Ammon's horn (tissue), 1 donor: ENCODE results near the gene DMD.
"Not testable (repeated sequence)": the region's sequence is repeated elsewhere in the genome, so short reads cannot be mapped to it uniquely, and the experiment has no call there.

Experiments
- DNase-seq: peaks from one replicate; pipeline ENCODE4 v3.0.0-alpha.2; 2016; ENCODE audit warnings: low spot score

The DMD gene

DNA sequence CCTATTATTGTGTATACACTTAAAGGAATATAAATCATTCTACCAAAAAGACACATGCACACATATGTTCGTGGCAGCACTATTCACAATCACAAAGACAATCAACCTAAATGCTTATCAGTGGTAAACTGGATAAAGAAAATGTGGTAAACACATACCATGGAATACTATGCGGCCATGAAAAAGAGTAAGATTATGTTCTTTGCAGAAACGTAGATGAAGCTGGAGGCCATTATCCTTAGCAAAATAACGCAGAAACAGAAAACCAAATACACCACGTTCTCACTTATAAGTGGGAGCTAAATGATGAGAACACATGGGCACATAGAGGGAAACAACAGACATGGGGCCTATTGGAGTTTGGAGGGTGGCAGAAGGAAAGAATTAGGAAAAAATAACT lies 593.2 kb downstream of the DMD start:
- DNase-seq: no peak

DNA sequence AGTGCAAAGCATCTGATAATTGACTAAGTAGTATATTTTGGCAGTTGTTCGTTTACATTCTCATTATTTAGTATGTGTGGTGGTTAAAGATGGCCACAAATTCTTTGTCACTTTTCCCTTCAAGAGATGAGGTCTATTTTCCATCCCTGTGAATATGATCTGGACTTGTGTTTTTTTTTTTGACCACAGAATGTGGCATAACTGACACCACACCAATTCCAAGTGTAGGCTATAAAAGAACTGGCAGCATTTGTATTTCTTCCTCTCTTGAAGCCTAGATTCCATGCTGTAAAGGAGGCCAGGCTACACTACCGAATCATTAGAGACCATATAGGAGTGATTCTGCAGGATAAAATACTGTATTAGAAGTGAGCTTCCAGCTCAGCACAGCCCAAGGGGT lies 596.6 kb downstream of the DMD start:
- DNase-seq: no peak

DNA sequence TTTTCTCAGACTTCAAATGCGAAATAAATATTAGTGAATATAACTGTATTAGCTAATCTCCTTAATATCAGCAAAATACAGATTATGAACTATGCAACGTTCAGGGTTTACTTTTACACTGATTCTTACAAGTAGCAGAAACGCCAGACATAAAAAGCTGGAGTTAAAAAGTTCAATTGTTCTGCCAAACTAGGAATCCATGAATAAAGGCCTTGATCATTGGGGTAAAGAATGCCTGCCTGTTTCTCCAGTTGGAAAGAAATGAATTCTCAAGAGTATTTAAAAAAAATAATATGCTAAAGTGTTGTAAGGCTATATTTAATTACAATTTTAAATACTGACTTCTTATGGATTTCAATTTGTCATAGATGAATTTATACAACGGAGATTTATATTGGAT lies 612.2 kb downstream of the DMD start:
- no peak for DNase-seq

DNA sequence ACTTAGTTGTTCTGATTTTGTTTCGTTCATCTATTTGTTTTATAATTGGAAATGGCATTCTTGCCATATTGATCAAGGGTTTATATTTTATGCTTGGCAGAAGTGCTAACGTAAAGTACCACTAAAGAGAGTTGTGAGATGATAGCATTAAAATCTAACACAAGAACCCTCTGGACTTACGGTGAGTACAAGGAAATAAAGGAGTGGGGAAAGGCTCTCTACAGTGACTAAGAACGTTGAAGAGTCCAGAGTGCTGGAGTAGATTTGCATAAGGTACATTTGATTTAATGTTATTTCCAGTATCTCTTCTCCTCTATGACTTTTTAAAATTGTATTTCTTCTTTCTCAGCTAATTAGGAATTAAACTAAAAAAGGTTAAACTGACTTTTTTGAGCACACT lies 612.6 kb downstream of the DMD start:
- DNase-seq: no peak

DNA sequence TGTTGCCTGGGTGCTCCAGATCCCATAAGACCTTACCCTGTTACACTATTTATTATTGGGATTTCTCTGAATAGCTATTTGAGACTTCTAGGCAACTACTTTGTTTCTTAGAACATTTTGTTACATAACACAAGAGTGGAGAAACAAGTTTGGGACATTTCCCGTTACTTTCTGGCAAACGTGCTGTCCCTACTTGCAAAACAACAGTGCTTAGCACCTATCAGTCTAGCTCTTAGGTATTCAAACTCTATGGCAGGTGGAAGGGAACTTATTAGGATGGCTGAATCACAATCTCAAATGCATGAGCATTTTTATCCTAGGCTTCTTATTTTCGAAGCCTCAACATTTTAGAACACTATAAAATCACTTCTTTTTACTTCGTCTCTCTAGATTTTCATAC lies 613.6 kb downstream of the DMD start:
- DNase-seq: no peak

DNA sequence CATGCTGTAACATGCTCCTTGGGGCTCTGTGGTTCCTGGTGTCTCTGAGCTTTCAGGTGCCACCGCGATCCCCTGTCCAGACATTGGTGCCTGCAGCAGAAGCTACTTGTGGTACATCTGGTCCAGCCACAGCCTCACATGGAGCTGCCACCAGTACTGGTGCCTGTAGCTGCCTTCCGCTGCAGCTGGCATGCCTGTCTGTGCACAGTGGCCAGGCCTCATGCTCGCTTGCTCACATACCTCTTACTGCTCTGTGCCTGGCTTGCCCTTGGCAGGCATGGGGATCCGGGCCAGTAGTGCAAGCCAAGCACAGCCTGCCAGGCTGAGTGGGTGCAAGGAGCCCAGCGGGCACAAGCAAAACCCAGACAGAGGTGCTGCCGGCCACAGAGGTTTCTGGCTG lies 618.6 kb downstream of the DMD start:
- DNase-seq: no peak

GRCh38 chrX:32591589-32591988 lies 619.8 kb downstream of the DMD start:
- no peak for DNase-seq

DNA sequence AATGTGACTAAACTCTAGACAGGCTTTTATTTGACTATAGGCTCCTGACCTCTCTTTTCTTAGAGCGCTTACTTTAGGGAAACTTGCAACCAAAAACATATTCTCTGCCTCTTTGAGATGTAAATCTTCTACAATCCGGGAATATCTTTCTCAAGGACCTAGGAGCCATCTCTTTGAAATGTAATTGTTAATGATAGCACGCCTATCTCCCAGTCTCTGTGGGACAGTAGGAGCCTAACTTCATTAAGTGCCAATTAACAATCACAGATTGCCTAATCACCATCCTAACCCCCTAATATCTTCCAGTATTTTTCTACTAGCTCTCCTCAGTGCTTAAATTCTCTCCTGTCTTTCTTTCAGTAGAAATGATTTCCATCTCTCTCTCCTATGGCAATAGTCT lies 628.6 kb downstream of the DMD start:
- no peak for DNase-seq

- DNase-seq: no peak
Observed at GRCh38 chrX:32576885-32577284, 634.5 kb downstream of the DMD start.

DNA sequence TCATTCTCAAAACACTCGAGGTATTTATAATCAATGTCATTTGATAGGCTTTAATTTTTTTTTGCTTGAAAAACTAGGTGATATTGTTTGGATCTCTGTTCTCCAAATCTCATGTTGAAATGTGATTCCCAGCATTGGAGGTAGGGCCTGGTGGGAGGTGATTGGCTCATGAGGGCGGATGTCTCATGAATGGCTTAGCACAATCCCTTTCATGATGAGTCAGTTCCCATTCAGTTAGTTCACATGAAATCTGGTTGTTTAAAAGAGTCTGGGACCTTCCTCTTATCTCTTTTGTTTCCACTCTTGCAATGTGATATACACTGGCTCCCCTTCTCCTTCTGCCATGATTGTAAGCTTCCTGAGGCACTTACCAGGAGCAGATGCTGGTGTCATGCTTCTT lies 638.7 kb downstream of the DMD start:
- DNase-seq: no peak

- no peak for DNase-seq
Observed at GRCh38 chrX:32571579-32571978, 639.8 kb downstream of the DMD start.

- no peak for DNase-seq
Observed at GRCh38 chrX:32562261-32562660, 649.1 kb downstream of the DMD start.

DNA sequence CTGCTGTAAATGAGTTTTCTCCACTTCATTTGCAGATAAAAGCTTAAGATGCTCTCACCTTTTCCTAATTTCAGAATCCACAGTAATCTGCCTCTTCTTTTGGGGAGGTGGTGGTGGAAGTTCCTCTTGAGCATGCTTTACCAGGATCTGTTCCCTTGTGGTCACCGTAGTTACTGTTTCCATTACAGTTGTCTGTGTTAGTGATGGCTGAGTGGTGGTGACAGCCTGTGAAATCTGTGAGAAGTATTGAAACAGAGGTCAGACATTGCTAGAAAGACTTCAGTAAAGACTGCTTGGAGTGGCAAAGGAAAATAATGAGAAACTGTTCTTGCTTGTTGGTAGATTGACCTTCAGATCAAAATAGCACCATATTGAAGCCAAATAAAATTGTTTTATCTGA lies 666.2 kb downstream of the DMD start:
- no peak for DNase-seq

DNA sequence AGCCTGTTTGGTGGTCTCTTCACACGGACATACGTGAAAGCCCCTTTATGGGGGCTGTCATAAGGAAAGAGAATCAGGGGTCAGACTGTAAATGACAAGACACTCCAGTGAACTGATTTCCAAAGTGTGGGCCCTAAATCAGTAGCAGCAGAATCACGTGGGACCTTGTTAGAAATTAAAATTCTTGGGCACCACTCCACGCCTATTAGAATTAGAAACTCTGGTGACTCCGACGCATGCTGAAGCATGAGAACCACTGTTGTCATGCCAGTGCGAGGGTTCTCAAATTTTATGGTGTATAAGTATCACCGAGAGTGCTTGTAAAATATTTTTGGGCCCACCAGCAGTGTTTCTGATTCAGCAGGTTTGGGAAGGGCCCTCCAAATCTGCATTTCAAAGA lies 672.8 kb downstream of the DMD start:
- DNase-seq: no peak

DNA sequence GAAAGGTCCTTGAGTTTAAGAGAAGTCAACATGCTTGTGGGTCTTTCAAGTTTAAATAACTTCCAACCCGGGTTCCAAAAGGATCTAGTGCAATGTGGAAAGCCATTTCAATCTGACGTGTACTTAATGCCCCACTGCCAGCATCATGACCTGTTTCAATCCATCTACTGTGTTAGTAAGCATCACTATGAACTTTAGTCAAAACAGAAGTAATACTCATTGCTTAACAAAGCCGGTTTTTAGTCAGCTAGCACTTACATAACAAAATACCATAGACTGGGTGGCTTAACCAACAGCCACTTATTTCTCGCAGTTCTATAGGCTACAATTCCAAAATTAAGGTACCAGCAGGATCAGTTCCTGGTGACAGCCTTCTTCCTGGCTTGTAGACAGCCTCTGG lies 677.5 kb downstream of the DMD start:
- DNase-seq: no peak

- DNase-seq: no peak
Observed at GRCh38 chrX:32532262-32532661, 679.1 kb downstream of the DMD start.

DNA sequence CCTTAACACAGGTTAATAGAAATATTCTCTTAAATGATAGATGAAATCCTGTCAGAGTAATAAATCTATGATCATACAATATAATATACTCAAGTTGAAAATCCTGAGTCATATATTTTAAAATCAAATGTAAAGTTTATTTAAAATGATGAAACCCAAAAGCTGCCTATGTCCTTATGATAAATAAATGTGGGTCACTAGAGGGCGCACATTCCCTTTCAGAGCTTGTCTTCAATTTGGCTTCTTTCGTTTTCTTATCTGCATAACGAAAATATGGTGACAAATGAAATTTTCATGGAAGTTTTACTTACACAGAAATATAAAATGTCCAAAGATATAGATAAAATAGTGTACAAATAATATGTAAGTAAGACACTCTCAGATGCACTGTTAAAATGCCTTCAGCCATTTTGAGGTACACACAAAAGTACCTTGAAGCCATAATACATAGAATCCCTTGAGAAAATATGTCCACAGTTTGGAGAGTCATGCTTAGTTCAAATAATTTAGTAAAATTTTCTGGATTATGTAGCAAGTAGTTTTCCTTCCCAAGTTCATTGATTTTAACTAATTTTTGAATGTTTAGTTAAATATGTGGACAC lies 680.4 kb downstream of the DMD start:
- peak; percentile 65 for DNase-seq

DNA sequence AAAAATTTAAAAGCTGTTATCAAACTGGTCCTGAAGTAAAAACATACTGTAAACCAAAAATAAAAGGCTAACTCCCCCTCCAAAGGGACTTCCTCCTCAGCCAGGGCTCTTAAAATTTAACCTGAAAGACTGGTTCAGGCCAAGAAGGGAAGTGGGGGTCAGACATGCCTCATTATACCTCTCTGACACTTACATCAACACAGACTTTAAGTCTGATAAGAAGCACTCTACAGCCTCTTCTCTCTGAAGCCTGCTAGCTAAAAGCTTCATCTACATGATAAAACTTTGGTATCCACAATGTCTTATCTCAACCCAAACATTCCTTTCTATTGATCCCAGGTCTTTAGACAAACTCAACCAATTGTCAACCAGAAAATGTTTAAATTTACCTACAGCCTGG lies 682.9 kb downstream of the DMD start:
- not testable (repeated sequence) for DNase-seq

DNA sequence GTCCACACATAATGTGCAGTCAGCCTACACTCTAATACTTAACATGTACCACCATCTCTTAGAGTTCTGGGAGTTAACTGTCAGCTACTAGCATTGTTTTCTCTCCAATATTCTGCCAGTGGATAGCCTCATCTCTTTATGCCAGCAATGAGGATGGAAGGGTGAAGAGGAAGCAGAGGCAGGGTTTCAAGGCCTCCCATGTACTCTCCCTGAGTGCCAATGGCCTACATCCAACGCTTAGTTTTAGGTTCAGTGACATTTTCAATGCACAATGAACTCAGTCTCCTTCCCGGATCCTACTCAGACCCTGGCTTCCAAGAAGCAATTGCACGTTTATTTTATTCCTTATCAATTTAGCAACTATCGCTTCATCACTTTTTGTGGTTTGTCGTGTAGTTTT lies 686.1 kb downstream of the DMD start:
- DNase-seq: peak; percentile 4

DNA sequence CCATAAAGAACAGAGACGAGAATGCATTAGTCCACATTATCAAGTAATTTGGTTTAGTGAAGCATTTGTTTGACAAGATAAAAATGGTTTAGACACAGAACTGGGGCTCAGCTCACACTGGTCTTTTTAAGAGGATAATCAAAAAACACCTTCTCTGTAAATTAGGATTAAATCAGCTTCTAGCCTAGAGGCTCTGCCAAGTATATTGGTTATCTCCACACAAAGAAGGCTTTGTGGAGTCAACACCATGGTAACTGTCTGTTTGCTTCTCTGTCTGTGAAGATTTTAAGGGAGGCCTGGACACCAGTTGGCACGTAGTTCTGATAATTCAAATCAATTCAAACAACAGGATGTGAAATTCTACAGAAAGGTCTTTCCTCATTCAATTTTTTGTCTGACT lies 687.0 kb downstream of the DMD start:
- peak; percentile 17 for DNase-seq

DNA sequence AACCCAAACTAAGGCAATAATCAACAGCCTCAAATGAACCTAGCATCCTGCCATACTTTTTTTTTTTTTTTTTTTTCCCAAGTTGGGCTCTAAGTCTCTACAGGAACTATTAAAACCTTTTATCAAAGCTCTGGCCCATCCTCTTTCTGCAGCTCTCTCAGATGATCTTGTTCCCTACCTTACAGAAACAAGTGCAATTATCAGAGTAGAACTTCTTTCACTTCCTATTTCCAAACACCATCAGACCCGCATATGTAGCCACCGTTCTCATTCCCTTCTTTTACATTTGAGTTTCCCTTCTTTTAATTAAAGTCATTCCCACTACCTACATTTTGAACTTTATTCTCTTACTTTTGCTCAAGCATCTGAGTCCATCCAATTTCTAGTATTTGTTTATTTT lies 690.6 kb downstream of the DMD start:
- no peak for DNase-seq

- DNase-seq: no peak
Observed at GRCh38 chrX:32514986-32515385, 696.4 kb downstream of the DMD start.

GRCh38 chrX:32501606-32502005 lies 709.7 kb downstream of the DMD start:
- DNase-seq: no peak

GRCh38 chrX:32496671-32497070 lies 714.7 kb downstream of the DMD start:
- no peak for DNase-seq

GRCh38 chrX:32495855-32496254 lies 715.5 kb downstream of the DMD start:
- DNase-seq: no peak
